Cardiac muscle cell (in vitro differentiated cells and primary cell): ENCODE data around the gene PLXNB3. TPM values are rescaled to one million over a fixed set of nuclear protein-coding genes. Genes with fewer than 3 reads are reported as not detected.
"Not testable (repeated sequence)": the region's sequence is repeated elsewhere in the genome, so short reads cannot be mapped to it uniquely, and the experiment has no call there.

Experiments used
- DNase-seq, 2 donors: peaks; one replicate each; pipeline versions ENCODE4 v3.0.0 to v3.0.0-alpha.2; 2010 to 2017; ENCODE audit warnings: low read depth in 1 of 2, low spot score in 1 of 2
- H3K27ac ChIP-seq: fragments of 200-600 bp; sonication (generic); 2 replicates; pipeline ENCODE4 v1.5.1; 2016
- H3K27me3 ChIP-seq: fragments of 200-600 bp; sonication (generic); 2 replicates; pipeline ENCODE4 v1.6.0; 2016; ENCODE audit warnings: control low read depth
- H3K36me3 ChIP-seq: fragments of 200-600 bp; sonication (generic); 2 replicates; pipeline ENCODE4 v1.5.1; 2016; ENCODE audit warnings: control low read depth
- H3K4me1 ChIP-seq: fragments of 200-600 bp; sonication (generic); 2 replicates; pipeline ENCODE4 v1.8.1; 2017; ENCODE audit warnings: low read depth, mild to moderate bottlenecking, mixed run types
- H3K4me3 ChIP-seq: fragments of 200-600 bp; sonication (generic); 2 replicates; pipeline ENCODE4 v1.5.1; 2016; ENCODE audit warnings: mild to moderate bottlenecking
- H3K9me3 ChIP-seq: fragments of 200-600 bp; sonication (generic); 2 replicates; pipeline ENCODE4 v1.5.1; 2017; ENCODE audit warnings: low read depth, mild to moderate bottlenecking, control low read depth
- polyA plus RNA-seq: library from polyadenylated mRNA; unstranded; fragments of >200 nt; fragmentation: Nextera tagmentation; extraction: Ambion mirVana; gene quantifications from 2 replicates; pipeline ENCODE4 v1.2.1, GENCODE V29; 2016
- total RNA-seq: library from RNA; depleted of rRNA; stranded (reverse); fragments of >200 nt; gene quantifications from 2 replicates; pipeline ENCODE4 v1.2.3, GENCODE V29; 2016
- TF ChIP-seq, protein P1 (sequence below): IDR thresholded peaks from 2 replicates; pipeline ENCODE4 v1.5.1; 2012; ENCODE audit warnings: low read depth, mild to moderate bottlenecking, low read length

Gene PLXNB3
- total and polyA plus RNA-seq, 2 experiments from 2014 or later = 0.48 to 1.4 TPM

DNA sequence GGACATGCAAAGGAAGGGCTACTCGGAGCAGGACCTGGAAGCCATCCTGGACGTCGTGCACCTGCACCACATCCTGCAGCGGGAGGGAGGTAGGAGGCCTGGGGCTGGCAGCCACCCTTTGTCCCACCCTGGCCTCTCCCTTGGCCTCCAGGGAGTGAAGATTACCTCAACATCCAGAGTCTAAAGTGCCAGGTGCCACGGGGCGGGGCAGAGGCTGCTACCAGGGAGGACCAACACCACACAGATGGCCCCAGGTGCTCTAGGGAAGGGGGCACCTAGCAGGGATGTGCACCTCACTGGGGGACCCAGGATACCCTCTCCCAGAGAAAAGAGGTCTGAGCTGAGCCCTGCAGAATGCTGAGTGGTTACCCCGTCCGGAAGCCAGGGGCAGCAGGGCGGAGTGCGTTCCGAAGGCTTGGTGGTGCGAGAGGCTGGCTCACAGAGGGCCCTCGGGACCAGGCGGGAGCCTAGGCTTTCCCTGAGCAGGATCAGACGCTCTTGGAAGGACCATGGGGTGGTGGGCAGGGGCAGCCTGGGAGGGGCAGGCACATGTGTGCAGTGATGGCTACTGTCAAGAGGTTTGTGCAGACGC is 23.3 kb upstream of the PLXNB3 start:
- Histone ChIP-seq H3K36me3 (no peaks in the 10 kb centered on the region), H3K27ac (no peak overlapping the region), H3K4me1 (peaks cover 11% of the 10 kb centered on the region), H3K9me3 (no peaks in the 10 kb centered on the region), H3K4me3 (no peak overlapping the region), H3K27me3 (no peaks in the 10 kb centered on the region)
- TF ChIP-seq, protein P1, sequence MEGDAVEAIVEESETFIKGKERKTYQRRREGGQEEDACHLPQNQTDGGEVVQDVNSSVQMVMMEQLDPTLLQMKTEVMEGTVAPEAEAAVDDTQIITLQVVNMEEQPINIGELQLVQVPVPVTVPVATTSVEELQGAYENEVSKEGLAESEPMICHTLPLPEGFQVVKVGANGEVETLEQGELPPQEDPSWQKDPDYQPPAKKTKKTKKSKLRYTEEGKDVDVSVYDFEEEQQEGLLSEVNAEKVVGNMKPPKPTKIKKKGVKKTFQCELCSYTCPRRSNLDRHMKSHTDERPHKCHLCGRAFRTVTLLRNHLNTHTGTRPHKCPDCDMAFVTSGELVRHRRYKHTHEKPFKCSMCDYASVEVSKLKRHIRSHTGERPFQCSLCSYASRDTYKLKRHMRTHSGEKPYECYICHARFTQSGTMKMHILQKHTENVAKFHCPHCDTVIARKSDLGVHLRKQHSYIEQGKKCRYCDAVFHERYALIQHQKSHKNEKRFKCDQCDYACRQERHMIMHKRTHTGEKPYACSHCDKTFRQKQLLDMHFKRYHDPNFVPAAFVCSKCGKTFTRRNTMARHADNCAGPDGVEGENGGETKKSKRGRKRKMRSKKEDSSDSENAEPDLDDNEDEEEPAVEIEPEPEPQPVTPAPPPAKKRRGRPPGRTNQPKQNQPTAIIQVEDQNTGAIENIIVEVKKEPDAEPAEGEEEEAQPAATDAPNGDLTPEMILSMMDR = no peak
- no peak for DNase-seq

- DNase-seq = no peak
- Histone ChIP-seq H3K9me3 (no peaks in the 10 kb centered on the region), H3K27ac (no peak overlapping the region), H3K4me3 (no peak overlapping the region), H3K36me3 (no peaks in the 10 kb centered on the region), H3K4me1 (peaks cover 11% of the 10 kb centered on the region), H3K27me3 (no peaks in the 10 kb centered on the region)
- TF ChIP-seq, protein P1 = no peak
Measured at GRCh38 chrX:153741446-153741845, 22.6 kb upstream of the PLXNB3 start.

- not testable (repeated sequence) for H3K27me3 ChIP-seq, H3K9me3 ChIP-seq, H3K27ac ChIP-seq, DNase-seq, H3K36me3 ChIP-seq, H3K4me3 ChIP-seq
- peaks cover 11% of the 10 kb centered on the region for H3K4me1 ChIP-seq
Measured at GRCh38 chrX:153742111-153742510, 21.9 kb upstream of the PLXNB3 start.

DNA sequence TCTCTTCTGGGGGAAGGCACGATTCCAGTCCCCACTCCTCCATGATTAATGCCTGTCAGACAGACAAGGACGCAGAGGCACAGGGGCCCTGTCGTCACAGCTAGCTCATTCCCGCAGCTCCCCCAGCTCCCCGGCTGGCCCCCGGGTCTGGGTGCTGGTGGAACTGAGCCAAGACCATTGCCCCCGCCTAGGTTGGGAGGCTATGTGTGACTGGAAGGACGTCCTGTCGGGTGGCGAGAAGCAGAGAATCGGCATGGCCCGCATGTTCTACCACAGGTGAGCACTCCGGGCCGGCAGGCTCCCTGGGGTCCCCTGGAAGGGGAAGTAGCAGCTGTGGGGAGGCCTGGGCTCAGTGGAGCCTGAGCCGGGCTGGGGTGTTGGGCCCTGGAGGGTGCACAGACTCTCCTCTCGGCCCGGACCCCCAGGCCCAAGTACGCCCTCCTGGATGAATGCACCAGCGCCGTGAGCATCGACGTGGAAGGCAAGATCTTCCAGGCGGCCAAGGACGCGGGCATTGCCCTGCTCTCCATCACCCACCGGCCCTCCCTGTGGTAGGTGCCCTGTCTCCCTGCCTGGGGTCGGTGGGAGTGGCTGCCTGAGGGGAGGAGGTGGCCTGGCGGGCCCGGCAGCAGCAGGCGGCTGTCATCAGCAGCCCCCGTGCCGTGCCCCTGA is 21.1 kb upstream of the PLXNB3 start:
- not testable (repeated sequence) for H3K27me3 ChIP-seq, DNase-seq, H3K36me3 ChIP-seq, H3K9me3 ChIP-seq, H3K4me3 ChIP-seq
- Histone ChIP-seq H3K27ac (peak overlapping the region; percentile 66), H3K4me1 (peaks cover 11% of the 10 kb centered on the region)

- not testable (repeated sequence) for H3K36me3 ChIP-seq, H3K27me3 ChIP-seq, H3K4me3 ChIP-seq, H3K9me3 ChIP-seq
- peak; percentile 29 to 37 for DNase-seq
- peak overlapping the region; percentile 60 for H3K27ac ChIP-seq
- peaks cover 11% of the 10 kb centered on the region for H3K4me1 ChIP-seq
Measured at GRCh38 chrX:153743468-153744209, 20.4 kb upstream of the PLXNB3 start.

DNA sequence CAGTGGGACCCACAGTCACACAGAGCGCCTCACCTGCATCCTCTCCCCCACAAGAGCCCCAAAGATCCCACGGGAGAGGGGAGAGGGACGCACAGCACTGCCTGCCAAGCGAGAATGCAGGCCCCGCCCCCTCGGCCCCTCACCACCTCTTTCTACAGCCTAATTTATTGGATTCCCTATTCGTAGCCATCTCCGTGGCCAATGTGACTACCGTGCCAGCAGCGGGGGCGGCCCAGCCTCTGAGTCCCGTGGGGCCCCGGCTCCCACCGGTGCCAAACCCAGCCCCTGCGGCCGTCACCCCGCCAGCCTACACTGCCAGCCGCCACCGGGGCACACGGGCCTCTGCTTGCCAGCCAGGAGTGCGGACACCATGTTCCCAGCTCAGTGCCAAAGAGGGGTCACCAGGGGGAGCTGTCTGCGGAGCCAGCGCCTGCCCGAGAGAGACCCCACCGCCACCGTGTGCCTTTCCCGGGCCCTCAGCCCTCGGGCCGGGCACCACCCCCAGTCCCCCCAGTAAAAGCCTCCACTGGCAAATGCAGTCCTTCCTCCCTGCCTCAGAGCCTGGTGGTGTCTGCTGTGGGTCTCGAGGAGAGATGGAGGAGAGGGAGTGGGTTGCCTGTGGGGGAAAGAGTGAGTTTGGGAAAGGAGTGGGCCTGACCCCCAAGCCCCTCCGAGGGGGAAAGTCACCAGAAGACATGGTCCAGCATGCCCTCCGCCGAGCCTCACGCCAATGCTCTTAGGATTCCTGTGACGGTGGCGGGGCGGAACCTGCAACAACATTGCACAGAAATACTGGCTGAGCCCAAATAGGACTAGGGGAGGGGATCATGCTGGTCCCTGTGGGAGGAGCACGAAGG is 19.6 kb upstream of the PLXNB3 start:
- DNase-seq = peak in 1 of 2 donors; percentile 11
- H3K27ac ChIP-seq = peak overlapping the region; percentile 60
- H3K4me3 ChIP-seq = no peak overlapping the region

GRCh38 chrX:153745067-153745433 is 19.0 kb upstream of the PLXNB3 start:
- not testable (repeated sequence) for H3K4me1 ChIP-seq, H3K4me3 ChIP-seq, H3K36me3 ChIP-seq, H3K27ac ChIP-seq, H3K9me3 ChIP-seq, H3K27me3 ChIP-seq, DNase-seq

More for the DNA sequence above, 19.6 kb upstream of the PLXNB3 start:
- Histone ChIP-seq H3K9me3 (no peaks in the 10 kb centered on the region), H3K4me1 (peaks cover 9% of the 10 kb centered on the region), H3K36me3 (no peaks in the 10 kb centered on the region), H3K27me3 (no peaks in the 10 kb centered on the region)
- TF ChIP-seq, protein P1 = no peak
